Suprapubic skin (tissue), 4 donors: ENCODE results near the gene CACNB4.

Source experiments
- CTCF ChIP-seq, 2 donors: fragments of 200-600 bp in 1 of 2; fragments of 450-650 bp in 1 of 2; sonication (generic) in 1 of 2; IDR thresholded peaks; one replicate each; pipeline ENCODE4 v1.5.1; 2016 to 2019; ENCODE audit warnings: antibody characterized with exemption in 2 of 2, mild to moderate bottlenecking in 1 of 2, moderate library complexity in 1 of 2
- POLR2A ChIP-seq, 2 donors: fragments of 450-650 bp; IDR thresholded peaks; one replicate each; pipeline ENCODE4 v1.6.1; 2017; ENCODE audit warnings: antibody characterized with exemption in 2 of 2, mild to moderate bottlenecking in 2 of 2, moderate library complexity in 2 of 2
- POLR2AphosphoS5 ChIP-seq, 3 donors: sonication (generic); formaldehyde crosslinking; IDR thresholded peaks; one replicate each; pipeline ENCODE4 v1.6.1; 2017; ENCODE audit warnings: antibody characterized with exemption in 3 of 3

DNA sequence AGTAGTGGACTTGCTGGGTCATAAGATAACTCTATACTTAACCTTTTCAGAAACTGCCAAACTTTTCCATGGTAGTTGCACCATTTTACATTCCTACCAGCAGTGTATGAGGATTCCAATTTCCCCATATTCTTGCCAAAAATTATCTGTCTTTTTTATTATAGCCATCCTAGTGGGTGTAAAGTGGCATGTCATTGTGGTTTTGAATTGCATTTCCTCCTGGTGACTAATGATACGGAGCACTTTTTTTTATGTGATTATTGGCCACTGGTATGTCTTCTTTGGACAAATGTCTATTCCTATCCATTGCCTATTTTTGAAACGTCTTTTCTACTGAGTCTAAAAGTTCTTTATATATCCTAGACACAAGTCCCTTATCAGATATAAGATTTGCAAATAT is 44.3 kb downstream of the CACNB4 start:
- TF ChIP-seq POLR2AphosphoS5 (IDR thresholded peaks at IDR 0.05), result no peak
- no peak for TF ChIP-seq POLR2A (IDR thresholded peaks at IDR 0.05)
- TF ChIP-seq CTCF (IDR thresholded peaks at IDR 0.05), result no peak
